T47D (cell line): ENCODE results near the gene HTR5A.

ENCODE experiments used
- DNase-seq, 2 experiments: peaks; one replicate each; pipeline versions ENCODE4 v3.0.0 to v3.0.0-alpha.2; 2011 to 2012; ENCODE audit warnings: low read depth in 1 of 2, low spot score in 1 of 2
- JUND ChIP-seq: IDR thresholded peaks from 2 replicates; pipeline ENCODE4 v1.6.1; 2012; ENCODE audit warnings: low read depth
- in situ Hi-C: cut with HindIII; loops from 2 replicates; pipeline ENCODE4 v1.10.0; 2016; ENCODE audit warnings: low sequenced_read_pairs, low pct_unique_long_range_greater_than_20kb

HTR5A gene

DNA sequence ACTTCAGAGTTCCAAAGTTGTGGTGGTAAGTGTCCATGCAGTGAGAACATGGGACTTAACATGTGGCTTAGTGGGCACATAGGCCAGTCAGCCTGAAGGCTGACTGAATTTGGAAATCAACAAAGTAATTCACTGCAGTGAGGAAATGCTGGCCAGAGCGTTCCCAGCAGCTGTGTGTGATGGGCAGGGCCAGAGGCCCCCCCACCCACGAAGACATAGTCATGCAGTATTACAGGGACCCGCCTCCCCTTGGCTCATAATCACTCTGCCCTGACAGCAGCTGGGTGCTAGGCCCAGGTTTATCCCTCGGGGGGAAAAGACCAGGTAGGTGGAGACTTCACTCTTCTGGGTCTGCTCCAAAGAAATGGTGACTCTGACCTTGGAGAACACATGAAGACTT is 33.7 kb downstream of the HTR5A start:
- no peak for DNase-seq
- in situ Hi-C loops = no loop called here
- TF ChIP-seq JUND = no peak

DNA sequence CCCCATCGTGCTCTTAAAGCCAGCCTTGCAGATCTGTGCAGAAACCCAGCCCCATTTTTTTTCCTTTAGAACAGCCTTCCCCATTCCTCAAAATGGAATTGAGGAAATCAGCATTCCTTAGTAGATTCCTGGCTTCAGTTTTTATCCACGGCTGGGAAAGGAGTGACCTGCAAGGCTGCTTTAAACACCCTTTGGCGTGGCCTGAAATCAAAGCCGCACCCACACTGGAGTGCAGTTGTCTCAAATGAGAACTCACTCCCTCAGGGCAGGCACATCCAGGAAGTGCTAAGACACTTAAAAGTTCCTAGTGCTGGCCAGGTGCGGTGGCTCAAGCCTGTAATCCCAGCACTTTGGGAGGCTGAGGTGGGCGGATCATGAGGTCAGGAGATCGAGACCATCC is 34.8 kb downstream of the HTR5A start:
- in situ Hi-C loops = no loop called here
- DNase-seq = peak in 1 of 2 experiments; percentile 32
- no peak for TF ChIP-seq JUND

DNA sequence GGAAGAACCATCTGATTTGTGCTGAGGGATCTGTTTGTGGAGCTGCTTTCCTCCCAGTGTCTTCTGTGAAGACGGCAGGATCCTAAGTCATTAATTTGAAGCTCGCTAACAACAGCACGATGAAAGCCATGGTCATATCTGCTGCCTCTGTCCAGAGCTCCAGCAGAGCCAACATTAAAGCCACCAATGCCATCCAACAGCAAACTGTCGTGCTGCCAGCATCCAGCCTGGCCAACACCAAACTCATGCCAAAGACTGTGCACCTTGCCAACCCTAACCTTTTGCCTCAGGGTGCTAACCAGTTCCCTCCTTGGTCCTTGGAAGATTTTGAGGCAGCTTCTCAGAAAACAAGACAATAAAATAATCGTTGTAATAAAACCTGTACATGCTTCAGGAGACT is 36.2 kb downstream of the HTR5A start:
- in situ Hi-C loops = no loop called here
- TF ChIP-seq JUND = no peak
- DNase-seq = no peak

DNA sequence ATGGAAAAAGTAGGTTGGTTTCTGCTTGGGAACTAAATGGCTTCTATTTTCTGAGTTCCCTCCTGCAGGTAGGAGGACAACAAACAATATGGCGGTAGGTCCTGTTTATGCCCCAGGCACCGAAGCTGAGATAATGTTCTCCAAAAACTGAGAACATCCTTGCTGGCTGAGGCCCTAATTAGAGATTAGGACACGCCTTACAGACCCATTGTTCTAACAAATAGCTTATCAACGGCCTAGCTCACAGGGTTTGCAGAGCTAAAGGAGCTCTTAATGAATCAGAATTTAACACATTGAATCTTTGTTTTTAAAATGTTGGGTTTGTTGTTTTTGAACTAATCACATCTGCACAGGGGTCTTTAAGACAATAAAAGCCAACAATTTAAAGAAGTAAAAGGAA is 37.0 kb downstream of the HTR5A start:
- TF ChIP-seq JUND = no peak
- in situ Hi-C loops = no loop called here
- DNase-seq = no peak

DNA sequence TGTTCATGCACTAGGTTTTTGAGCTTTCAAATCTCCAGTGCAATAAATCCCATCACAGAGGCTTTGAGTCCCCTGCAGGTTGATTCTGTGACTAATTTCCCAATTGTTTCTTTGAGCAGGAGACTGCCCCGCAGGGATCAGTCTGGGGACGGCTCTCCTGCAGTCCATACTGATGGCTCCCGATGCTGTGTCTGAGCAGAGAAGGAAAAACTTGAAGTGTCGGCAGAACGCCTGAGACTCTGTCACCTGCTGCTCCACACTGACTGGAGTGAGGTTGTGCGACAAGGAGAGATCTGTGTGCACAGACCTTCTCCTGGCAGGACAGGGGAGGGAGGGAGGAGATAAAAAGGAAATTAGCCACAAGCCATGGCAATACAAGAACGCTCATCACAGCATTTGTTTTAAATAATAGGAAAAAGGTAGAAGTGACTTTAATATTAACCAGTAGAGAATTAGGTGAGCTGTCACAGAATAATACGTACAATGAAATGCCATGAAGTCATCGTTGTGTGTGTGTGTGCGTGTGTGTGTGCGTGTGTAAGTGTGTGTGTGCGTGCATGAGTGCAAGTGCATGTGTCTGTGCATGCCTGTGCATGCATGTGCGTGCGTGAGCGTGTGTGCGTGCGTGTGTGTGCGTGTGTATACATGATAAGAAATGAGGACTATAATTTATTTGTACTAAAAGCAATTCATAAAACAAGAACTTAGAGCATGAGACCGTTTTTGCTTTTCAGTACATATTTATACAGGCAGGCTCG is 38.2 kb downstream of the HTR5A start:
- no peak for TF ChIP-seq JUND
- no peak for DNase-seq
- in situ Hi-C loops = no loop called here

DNA sequence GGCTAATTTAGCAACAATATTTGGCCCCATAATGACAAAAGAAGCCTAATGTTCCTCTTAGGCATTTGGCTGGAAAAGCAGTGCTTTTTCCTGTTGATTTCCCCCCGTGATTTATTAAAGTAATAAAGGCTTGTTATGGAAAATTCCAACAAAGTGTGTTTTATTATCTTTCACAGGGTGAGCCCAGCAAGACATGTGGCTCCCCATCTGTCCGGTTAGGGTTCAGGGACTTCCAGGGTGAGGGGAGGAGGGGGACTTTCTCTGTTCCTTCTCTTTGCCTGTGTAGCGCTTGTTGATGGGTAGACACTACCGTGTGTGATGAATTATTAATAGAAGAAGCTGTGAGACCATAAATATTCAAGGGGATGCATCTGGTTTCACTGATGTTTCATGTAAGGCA is 39.0 kb downstream of the HTR5A start:
- TF ChIP-seq JUND = no peak
- in situ Hi-C loops = no loop called here
- no peak for DNase-seq

DNA sequence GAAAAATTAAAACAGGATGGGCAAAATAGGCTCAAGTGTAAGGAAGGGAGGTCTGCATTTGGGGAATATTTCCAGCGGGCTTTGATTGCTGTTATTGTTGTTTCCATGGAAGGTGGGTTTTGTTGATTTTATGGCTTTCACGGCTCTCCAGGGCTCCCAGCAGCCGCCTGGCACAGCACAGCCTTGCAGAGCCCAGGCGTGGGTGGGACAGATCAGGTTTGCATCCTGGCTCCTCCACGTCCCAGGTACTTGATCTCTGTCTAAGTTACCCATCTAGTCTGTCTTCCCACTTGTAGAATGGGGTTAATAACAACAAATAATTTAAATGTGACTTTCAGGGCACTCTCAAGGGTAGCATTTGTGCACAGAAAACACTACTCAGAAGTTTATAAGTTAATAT is 45.2 kb downstream of the HTR5A start:
- no peak for DNase-seq
- in situ Hi-C loops = no loop called here

DNA sequence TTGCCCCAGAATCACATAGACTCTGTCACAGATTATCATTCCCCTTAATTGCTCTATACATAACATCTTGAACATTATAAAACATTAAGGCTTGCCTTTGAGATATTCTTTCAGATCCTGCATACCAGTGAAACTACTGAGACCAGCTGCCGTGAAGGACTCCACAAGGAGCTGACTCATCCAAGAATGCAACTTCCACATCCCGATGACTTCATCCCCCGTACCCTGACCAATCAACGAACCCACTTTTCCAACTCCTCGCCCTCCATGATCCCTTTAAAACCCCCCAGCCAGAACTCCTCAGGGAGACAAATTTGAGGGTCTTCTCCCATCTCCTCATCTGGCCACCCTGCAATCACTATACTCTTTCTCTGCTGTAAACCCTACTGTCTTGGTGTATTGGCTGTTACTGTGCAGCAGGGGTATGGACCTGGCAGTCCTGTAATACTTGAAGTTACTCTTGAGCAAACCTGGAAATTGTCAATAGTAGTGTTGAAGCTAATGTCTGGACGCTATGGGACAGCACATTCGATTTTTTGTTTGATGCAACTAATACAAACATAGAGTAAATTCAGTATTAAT is 49.8 kb downstream of the HTR5A start:
- DNase-seq = no peak
- in situ Hi-C loops = no loop called here
- TF ChIP-seq JUND = no peak

More for the DNA sequence above, 45.2 kb downstream of the HTR5A start:
- TF ChIP-seq JUND = no peak

DNA sequence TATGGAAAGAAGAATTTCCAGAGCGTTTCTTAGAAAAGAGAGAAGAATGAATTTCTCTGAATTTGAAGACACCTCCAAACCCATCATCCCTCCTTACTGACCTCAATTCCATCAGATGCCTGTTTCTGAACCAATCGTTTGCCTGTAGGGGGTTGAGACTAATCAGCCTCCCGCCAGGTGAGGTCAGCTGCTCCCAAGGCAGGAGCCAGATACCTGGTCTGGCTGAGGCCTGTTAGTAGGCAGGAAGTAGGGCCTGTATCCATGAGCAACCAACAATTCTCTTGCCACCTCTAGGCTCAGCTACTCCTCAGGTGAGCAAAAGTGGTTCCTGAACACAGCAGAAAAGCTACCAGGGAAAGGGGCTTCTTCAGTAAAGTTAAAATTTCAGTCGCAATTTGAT is 50.3 kb downstream of the HTR5A start:
- no peak for TF ChIP-seq JUND
- in situ Hi-C loops = no loop called here

DNA sequence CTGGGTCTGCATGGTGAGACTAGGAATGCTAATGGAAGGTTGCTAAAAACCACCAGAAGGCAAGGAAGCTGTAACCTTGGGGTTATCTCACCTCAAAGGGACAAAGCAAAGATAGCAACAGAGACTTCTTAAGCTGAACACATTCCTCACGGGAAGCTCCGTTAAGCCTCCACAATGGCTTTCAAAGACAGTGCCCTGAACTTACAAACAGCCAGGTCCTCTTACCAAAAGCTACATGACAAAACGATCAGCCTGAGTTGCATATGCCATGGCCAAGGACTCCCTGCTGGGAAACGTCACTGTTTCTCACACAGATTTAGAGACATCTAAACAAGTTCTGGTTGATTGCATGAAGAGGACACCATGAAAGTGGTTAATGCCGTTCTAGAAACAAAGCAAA is 52.7 kb downstream of the HTR5A start:
- DNase-seq = no peak
- in situ Hi-C loops = no loop called here
- TF ChIP-seq JUND = no peak

More for the DNA sequence above, 50.3 kb downstream of the HTR5A start:
- DNase-seq = no peak

DNA sequence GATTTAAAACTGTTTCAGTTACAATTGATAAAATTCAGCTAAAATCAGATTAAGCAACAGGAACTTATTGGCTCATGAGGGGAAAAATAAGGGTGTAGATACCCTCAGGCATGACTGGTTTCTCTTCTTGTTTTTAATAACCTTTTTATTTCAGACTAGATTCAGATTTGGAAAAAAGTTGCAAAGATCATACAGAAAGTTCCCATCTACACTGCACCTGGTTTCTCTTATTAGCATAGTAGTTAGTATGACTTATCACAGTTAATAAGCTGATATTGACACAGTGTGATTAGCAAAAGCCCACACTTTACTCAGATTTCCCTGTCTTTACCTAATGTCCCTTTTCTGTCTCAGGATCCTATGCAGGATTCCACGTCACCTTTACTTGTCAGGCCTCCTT is 53.3 kb downstream of the HTR5A start:
- DNase-seq = no peak
- TF ChIP-seq JUND = no peak
- in situ Hi-C loops = no loop called here

DNA sequence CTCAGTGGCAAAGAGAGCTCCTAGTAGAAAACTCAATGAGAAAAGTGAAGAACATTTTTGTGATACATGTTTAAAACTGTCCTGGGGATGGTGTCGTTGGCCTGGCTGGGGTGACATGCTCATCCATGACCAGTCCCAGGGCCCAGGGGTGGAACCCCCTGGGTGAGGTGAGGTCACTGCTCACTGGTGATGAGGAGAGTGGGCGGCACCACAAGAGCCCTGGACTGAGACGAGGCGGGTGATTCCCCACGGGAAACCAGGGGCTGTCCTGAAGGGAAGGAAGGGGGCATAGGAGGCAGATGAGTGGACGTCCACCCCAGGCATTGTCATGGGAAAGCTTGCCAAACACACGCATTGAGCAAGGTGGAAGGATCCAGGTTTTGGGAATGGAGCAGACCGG is 54.6 kb downstream of the HTR5A start:
- no peak for TF ChIP-seq JUND
- in situ Hi-C loops = no loop called here
- peak in 1 of 2 experiments; percentile 22 for DNase-seq

DNA sequence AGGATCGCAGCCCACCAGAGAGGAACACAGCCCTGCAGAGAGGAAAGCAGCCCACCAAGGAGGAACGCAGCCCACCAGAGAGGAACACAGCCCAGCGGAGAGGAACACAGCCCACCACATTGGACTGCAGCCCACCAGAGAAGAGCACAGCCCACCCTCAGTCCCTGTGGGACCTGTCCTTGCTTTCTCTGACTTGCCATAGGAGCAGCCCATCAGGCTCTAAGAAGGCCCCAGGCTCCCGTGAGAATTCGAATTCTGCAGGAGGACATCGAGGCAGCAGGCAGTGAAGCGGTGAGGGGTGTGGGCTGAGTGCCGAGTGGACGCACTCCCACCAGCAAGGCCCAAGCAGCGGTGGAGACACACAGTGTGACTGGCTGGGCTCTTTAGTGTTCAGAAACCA is 59.1 kb downstream of the HTR5A start:
- TF ChIP-seq JUND = no peak
- in situ Hi-C loops = no loop called here
- no peak for DNase-seq

DNA sequence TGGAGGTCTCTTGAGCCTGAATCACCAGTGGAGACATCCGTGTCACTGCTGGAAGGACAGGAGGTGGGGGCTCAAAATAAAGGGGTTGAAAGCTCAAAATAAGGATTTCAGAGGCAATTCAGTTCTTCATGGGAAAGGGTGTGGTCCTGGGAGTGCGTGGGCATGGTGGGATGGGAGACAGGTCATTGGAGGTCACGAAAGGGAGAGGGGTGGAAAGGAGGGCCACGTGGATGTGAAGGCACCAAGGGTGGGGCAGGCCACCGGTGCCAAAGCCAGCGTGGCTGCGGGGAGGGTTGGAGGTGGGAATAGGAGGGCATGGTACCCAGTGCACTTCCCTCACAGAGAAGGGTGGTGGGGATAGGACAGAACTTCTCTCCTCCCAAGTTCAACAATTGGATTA is 59.7 kb downstream of the HTR5A start:
- DNase-seq = no peak
- TF ChIP-seq JUND = no peak
- in situ Hi-C loops = no loop called here
